ENCODE data around the gene PTPN1.
A peak's percentile ranks its signal among the peaks of the same experiment; 100 is the strongest.
"Not testable (repeated sequence)": the region's sequence is repeated elsewhere in the genome, so short reads cannot be mapped to it uniquely, and the experiment has no call there.

The PTPN1 gene

GRCh38 chr20:50535162-50535561 is 25.0 kb downstream of the PTPN1 start:
- DNase-seq, result no peak

GRCh38 chr20:50536333-50536732 is 26.1 kb downstream of the PTPN1 start:
- no peak for DNase-seq

GRCh38 chr20:50537546-50538201 is 27.5 kb downstream of the PTPN1 start:
- DNase-seq, result no peak

- DNase-seq, result no peak
Observed at GRCh38 chr20:50538276-50538675, 28.1 kb downstream of the PTPN1 start.

- not testable (repeated sequence) for DNase-seq
Observed at GRCh38 chr20:50539798-50540197, 29.6 kb downstream of the PTPN1 start.

GRCh38 chr20:50540620-50541605 is 30.7 kb downstream of the PTPN1 start:
- DNase-seq, result no peak

GRCh38 chr20:50541606-50542041 is 31.4 kb downstream of the PTPN1 start:
- no peak for DNase-seq

GRCh38 chr20:50543326-50543725 is 33.1 kb downstream of the PTPN1 start:
- DNase-seq, result no peak

GRCh38 chr20:50545126-50545525 is 34.9 kb downstream of the PTPN1 start:
- no peak for DNase-seq

- DNase-seq, result no peak
Observed at GRCh38 chr20:50546729-50547314, 36.6 kb downstream of the PTPN1 start.

- DNase-seq, result no peak
Observed at GRCh38 chr20:50547964-50548363, 37.8 kb downstream of the PTPN1 start.

GRCh38 chr20:50548396-50548795 is 38.2 kb downstream of the PTPN1 start:
- DNase-seq, result no peak

GRCh38 chr20:50550531-50550930 is 40.3 kb downstream of the PTPN1 start:
- DNase-seq, result no peak

- peak; percentile 15 for DNase-seq
Observed at GRCh38 chr20:50551288-50551687, 41.1 kb downstream of the PTPN1 start.

GRCh38 chr20:50552979-50553378 is 42.8 kb downstream of the PTPN1 start:
- no peak for DNase-seq

- DNase-seq, result no peak
Observed at GRCh38 chr20:50554694-50555579, 44.8 kb downstream of the PTPN1 start.

GRCh38 chr20:50555662-50556061 is 45.5 kb downstream of the PTPN1 start:
- no peak for DNase-seq

- DNase-seq, result no peak
Observed at GRCh38 chr20:50557549-50558134, 47.5 kb downstream of the PTPN1 start.

- DNase-seq, result no peak
Observed at GRCh38 chr20:50558483-50558925, 48.3 kb downstream of the PTPN1 start.

GRCh38 chr20:50559149-50559548 is 49.0 kb downstream of the PTPN1 start:
- no peak for DNase-seq

GRCh38 chr20:50559856-50560638 is 49.9 kb downstream of the PTPN1 start:
- DNase-seq, result no peak

All from NCI-H1105 treated with DMSO at 0.1 percent for 48 hours (cell line).